CD14-positive monocyte (primary cell): Measurements from ENCODE around the gene ZNF254. TPM values are rescaled to one million over a fixed set of nuclear protein-coding genes. Genes with fewer than 3 reads are reported as not detected.

Experiments
- DNase-seq, 3 donors: peaks; one replicate each; pipeline ENCODE4 v3.0.0-alpha.2; 2011 to 2022
- H2AFZ ChIP-seq: 2 replicates; pipeline ENCODE4 v1.6.0; 2012; ENCODE audit warnings: mild to moderate bottlenecking, low read depth, low read length, inconsistent platforms; ENCODE audit not compliant: insufficient read depth, poor library complexity, severe bottlenecking
- H3K27ac ChIP-seq, 2 donors: 1 replicate in 1 of 2; 2 replicates in 1 of 2; pipeline ENCODE4 v1.5.1; 2012 to 2013; ENCODE audit warnings: low read length in 2 of 2, control low read depth in 1 of 2, inconsistent platforms in 1 of 2, low read depth in 1 of 2, mild to moderate bottlenecking in 1 of 2
- H3K27me3 ChIP-seq, 2 donors: one replicate each; pipeline versions ENCODE4 v1.6.0 to v1.6.1; 2011 to 2013; ENCODE audit warnings: low read length in 2 of 2; ENCODE audit not compliant: control insufficient read depth in 2 of 2, insufficient read depth in 2 of 2
- H3K36me3 ChIP-seq, 2 donors: replicated peaks in 1 of 2; 1 replicate in 1 of 2; 2 replicates in 1 of 2; pipeline versions ENCODE4 v1.5.1 to v1.6.1; 2012 to 2013; ENCODE audit warnings: low read length in 2 of 2, control low read depth in 1 of 2, inconsistent platforms in 1 of 2, mild to moderate bottlenecking in 1 of 2; ENCODE audit not compliant: insufficient read depth in 2 of 2, control insufficient read depth in 1 of 2
- H3K4me1 ChIP-seq, 2 donors: 1 replicate in 1 of 2; 2 replicates in 1 of 2; pipeline versions ENCODE4 v1.5.1 to v1.6.1; 2012 to 2013; ENCODE audit warnings: low read length in 2 of 2, control low read depth in 1 of 2, inconsistent platforms in 1 of 2, mild to moderate bottlenecking in 1 of 2, moderate library complexity in 1 of 2; ENCODE audit not compliant: insufficient read depth in 2 of 2, control insufficient read depth in 1 of 2
- H3K4me2 ChIP-seq: replicated peaks from 2 replicates; pipeline ENCODE3; 2012; ENCODE audit warnings: low read length, moderate library complexity, mild to moderate bottlenecking; ENCODE audit not compliant: poor library complexity, severe bottlenecking; ENCODE audit errors: extremely low read depth
- H3K4me3 ChIP-seq, 3 experiments: fragments of 200-600 bp in 1 of 3; sonication (generic) in 1 of 3; replicated peaks in 1 of 3; 1 replicate in 2 of 3; 2 replicates in 1 of 3; pipeline ENCODE4 v1.5.1; 2011 to 2013; ENCODE audit warnings: low read length in 3 of 3, mild to moderate bottlenecking in 3 of 3, control low read depth in 2 of 3, low read depth in 2 of 3, inconsistent platforms in 1 of 3, moderate library complexity in 1 of 3
- H3K79me2 ChIP-seq: 2 replicates; pipeline ENCODE4 v1.6.0; 2012; ENCODE audit warnings: mild to moderate bottlenecking, control low read depth, inconsistent platforms, low read length, moderate library complexity; ENCODE audit not compliant: insufficient read depth
- H3K9ac ChIP-seq: 2 replicates; pipeline ENCODE4 v1.6.0; 2017; ENCODE audit warnings: low read length, mild to moderate bottlenecking; ENCODE audit not compliant: insufficient read depth, poor library complexity, severe bottlenecking
- H3K9me3 ChIP-seq, 2 donors: replicated peaks in 1 of 2; 1 replicate in 1 of 2; 2 replicates in 1 of 2; pipeline versions ENCODE4 v1.5.1 to v1.6.1; 2012 to 2013; ENCODE audit warnings: low read length in 2 of 2, control low read depth in 1 of 2; ENCODE audit not compliant: control insufficient read depth in 1 of 2, insufficient read depth in 1 of 2
- H4K20me1 ChIP-seq: 2 replicates; pipeline ENCODE4 v1.6.0; 2012; ENCODE audit warnings: mild to moderate bottlenecking, low read length, control low read depth, moderate library complexity; ENCODE audit not compliant: insufficient read depth
- H3K27ac Mint-ChIP-seq, 7 donors: one replicate each; pipeline ENCODE4 v1.8.0; 2020; ENCODE audit warnings: mild to moderate bottlenecking in 7 of 7, mixed read lengths in 7 of 7, moderate library complexity in 6 of 7, inconsistent platforms in 2 of 7
- H3K27me3 Mint-ChIP-seq, 3 donors: one replicate each; pipeline ENCODE4 v1.8.0; 2021 to 2022; ENCODE audit warnings: low read depth in 3 of 3, mild to moderate bottlenecking in 3 of 3, mixed read lengths in 3 of 3, moderate library complexity in 3 of 3, inconsistent platforms in 1 of 3
- H3K36me3 Mint-ChIP-seq, 2 donors: one replicate each; pipeline ENCODE4 v1.8.0; 2020; ENCODE audit warnings: mixed read lengths in 2 of 2, inconsistent platforms in 1 of 2, mild to moderate bottlenecking in 1 of 2
- H3K4me1 Mint-ChIP-seq: one replicate; pipeline ENCODE4 v1.8.0; 2020; ENCODE audit warnings: mild to moderate bottlenecking, mixed read lengths
- H3K4me3 Mint-ChIP-seq, 2 donors: one replicate each; pipeline ENCODE4 v1.8.0; 2020; ENCODE audit warnings: mild to moderate bottlenecking in 2 of 2, mixed read lengths in 2 of 2, moderate library complexity in 1 of 2
- H3K9me3 Mint-ChIP-seq, 7 donors: one replicate each; pipeline ENCODE4 v1.8.0; 2020 to 2022; ENCODE audit warnings: mixed read lengths in 7 of 7, mild to moderate bottlenecking in 6 of 7, moderate library complexity in 6 of 7, inconsistent platforms in 2 of 7
- WGBS: methylation state at CpG from one replicate; pipeline ENCODE4 v1.1.5; 2013; ENCODE audit warnings: missing lambda C conversion rate; ENCODE audit not compliant: insufficient coverage; 5-methylcytosine and 5-hydroxymethylcytosine counted together
- intact Hi-C, 2 donors: fragments of 100-400 bp; cut with micrococcal nuclease; formaldehyde crosslinking; loops; one replicate each; pipeline versions ENCODE4 v1.15.0 to v1.15.1; 2023
- polyA plus RNA-seq, 3 donors: library from polyadenylated mRNA; depleted of rRNA in 1 of 3; unstranded in 2 of 3; stranded (reverse) in 1 of 3; fragments of 300-500 nt in 2 of 3; fragments of >200 nt in 1 of 3; fragmentation: Illumina TruSeq in 2 of 3; gene quantifications; 1 replicate in 2 of 3; 2 replicates in 1 of 3; pipeline ENCODE4 v1.2.3, GENCODE V29; 2012 to 2021
- TF ChIP-seq, protein P1 (sequence below): fragments of 200-600 bp; IDR thresholded peaks from one replicate; pipeline ENCODE4 v1.8.0; 2022; ENCODE audit warnings: antibody characterized with exemption, mild to moderate bottlenecking

Gene ZNF254
- polyA plus RNA-seq, 3 donors = 1.4 to 2.9 (median 1.7) TPM

DNA sequence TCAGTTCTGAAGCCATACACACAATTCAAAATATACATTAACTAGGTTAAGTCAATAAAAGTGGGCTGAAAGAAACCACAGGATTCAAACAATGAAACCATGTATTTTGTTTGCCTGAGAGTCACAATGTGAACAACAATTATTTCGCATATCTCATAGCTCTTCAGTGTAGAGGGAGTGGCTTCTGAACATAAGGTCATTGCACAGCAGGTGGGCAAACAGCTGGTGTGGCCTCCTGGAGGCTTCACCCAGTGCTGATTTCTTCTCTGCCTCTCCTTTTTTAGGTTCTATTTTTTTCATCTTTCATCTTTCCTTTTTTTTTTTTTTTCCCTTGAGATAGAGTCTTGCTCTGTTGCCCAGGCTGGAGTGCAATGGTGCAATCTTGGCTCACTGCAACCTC lies 40.4 kb upstream of the ZNF254 start:
- H3K4me1 Mint-ChIP-seq = no peaks in the 10 kb centered on the region
- H3K4me2 ChIP-seq = no peak overlapping the region
- H3K79me2 ChIP-seq = no peaks in the 10 kb centered on the region
- peaks cover 68 to 84% of the 10 kb centered on the region in 2 donors for H3K36me3 Mint-ChIP-seq
- no peak overlapping the region for H3K4me3 ChIP-seq
- no CpG with 5 or more reads among the region's 1 CpG for WGBS
- no peak overlapping the region for H2AFZ ChIP-seq
- H3K4me1 ChIP-seq = no peaks in the 10 kb centered on the region
- H3K9me3 ChIP-seq = peaks cover 0 to 3% of the 10 kb centered on the region in 2 donors
- H4K20me1 ChIP-seq = no peaks in the 10 kb centered on the region
- H3K9me3 Mint-ChIP-seq = peaks cover 0 to 12% (median 6%) of the 10 kb centered on the region in 7 donors
- no peak overlapping the region for H3K27ac ChIP-seq
- TF ChIP-seq, protein P1, sequence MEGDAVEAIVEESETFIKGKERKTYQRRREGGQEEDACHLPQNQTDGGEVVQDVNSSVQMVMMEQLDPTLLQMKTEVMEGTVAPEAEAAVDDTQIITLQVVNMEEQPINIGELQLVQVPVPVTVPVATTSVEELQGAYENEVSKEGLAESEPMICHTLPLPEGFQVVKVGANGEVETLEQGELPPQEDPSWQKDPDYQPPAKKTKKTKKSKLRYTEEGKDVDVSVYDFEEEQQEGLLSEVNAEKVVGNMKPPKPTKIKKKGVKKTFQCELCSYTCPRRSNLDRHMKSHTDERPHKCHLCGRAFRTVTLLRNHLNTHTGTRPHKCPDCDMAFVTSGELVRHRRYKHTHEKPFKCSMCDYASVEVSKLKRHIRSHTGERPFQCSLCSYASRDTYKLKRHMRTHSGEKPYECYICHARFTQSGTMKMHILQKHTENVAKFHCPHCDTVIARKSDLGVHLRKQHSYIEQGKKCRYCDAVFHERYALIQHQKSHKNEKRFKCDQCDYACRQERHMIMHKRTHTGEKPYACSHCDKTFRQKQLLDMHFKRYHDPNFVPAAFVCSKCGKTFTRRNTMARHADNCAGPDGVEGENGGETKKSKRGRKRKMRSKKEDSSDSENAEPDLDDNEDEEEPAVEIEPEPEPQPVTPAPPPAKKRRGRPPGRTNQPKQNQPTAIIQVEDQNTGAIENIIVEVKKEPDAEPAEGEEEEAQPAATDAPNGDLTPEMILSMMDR = no peak
- peak overlapping the region in 1 of 7 donors; percentile 21 for H3K27ac Mint-ChIP-seq
- peaks cover 55 to 67% of the 10 kb centered on the region in 2 donors for H3K36me3 ChIP-seq
- no peak overlapping the region for H3K9ac ChIP-seq
- H3K4me3 Mint-ChIP-seq = no peak overlapping the region
- H3K27me3 Mint-ChIP-seq = peaks cover 0 to 1% (median 0%) of the 10 kb centered on the region in 3 donors
- no peaks in the 10 kb centered on the region for H3K27me3 ChIP-seq
- no peak for DNase-seq
- intact Hi-C loops = no loop called here

DNA sequence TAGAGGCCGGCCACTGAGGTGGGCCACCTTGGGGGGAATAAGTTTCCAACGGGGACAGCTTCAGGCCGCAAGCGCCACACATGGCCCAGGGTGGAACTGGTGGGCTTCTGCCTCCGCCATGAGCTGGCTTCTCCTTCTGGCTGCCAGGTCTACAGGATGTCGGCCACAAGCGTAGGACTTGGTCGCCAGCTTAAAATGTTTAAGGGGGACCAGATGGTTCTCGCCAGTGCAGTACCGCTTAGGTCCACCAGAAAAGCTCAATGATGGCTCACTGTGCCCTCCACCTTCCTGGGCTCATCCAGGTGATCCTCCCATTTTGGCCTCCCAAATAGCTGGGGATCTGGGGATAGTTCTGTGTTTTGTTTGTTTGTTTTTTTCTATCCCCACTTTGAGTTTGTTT lies 38.7 kb upstream of the ZNF254 start:
- no peaks in the 10 kb centered on the region for H3K79me2 ChIP-seq
- H4K20me1 ChIP-seq = no peaks in the 10 kb centered on the region
- H3K9ac ChIP-seq = no peak overlapping the region
- TF ChIP-seq, protein P1 = no peak
- peaks cover 0 to 8% (median 3%) of the 10 kb centered on the region in 7 donors for H3K9me3 Mint-ChIP-seq
- peaks cover 69 to 86% of the 10 kb centered on the region in 2 donors for H3K36me3 Mint-ChIP-seq
- intact Hi-C loops = no loop called here
- H3K4me1 ChIP-seq = no peaks in the 10 kb centered on the region
- peaks cover 58 to 77% of the 10 kb centered on the region in 2 donors for H3K36me3 ChIP-seq
- H3K4me3 Mint-ChIP-seq = no peak overlapping the region
- no peak overlapping the region for H2AFZ ChIP-seq
- peaks cover 0 to 1% (median 0%) of the 10 kb centered on the region in 3 donors for H3K27me3 Mint-ChIP-seq
- no peak for DNase-seq
- no peak overlapping the region for H3K27ac Mint-ChIP-seq
- no peak overlapping the region for H3K27ac ChIP-seq
- peaks cover 0 to 3% of the 10 kb centered on the region in 2 donors for H3K9me3 ChIP-seq
- 98% methylated on average over 9 of the region's 10 CpGs for whole genome bisulfite sequencing
- no peak overlapping the region for H3K4me3 ChIP-seq
- H3K4me1 Mint-ChIP-seq = no peaks in the 10 kb centered on the region
- H3K27me3 ChIP-seq = no peaks in the 10 kb centered on the region
- no peak overlapping the region for H3K4me2 ChIP-seq
